ENCODE data around the gene ARMC9. TPM values are rescaled to one million over a fixed set of nuclear protein-coding genes. Genes with fewer than 3 reads are reported as not detected.
"Not testable (repeated sequence)": the region's sequence is repeated elsewhere in the genome, so short reads cannot be mapped to it uniquely, and the experiment has no call there.

The ARMC9 gene
- polyA plus RNA-seq, 3 donors from 2014 or later, result 0.94 to 1.1 TPM; not detected in 1

- Mint-ChIP-seq H3K4me3 (no peak overlapping the region), H3K4me1 (no peaks in the 10 kb centered on the region), H3K36me3 (peaks cover 0 to 3% (median 0%) of the 10 kb centered on the region in 3 donors), H3K27me3 (ENCODE audit: low read depth in 3 of 3) (peaks cover 0 to 2% (median 2%) of the 10 kb centered on the region in 3 donors), H3K27ac (no peak overlapping the region), H3K9me3 (no peaks in the 10 kb centered on the region)
- no peak for DNase-seq
These were observed 47.9 kb downstream of the ARMC9 start for GRCh38 chr2:231246171-231246842.

DNA sequence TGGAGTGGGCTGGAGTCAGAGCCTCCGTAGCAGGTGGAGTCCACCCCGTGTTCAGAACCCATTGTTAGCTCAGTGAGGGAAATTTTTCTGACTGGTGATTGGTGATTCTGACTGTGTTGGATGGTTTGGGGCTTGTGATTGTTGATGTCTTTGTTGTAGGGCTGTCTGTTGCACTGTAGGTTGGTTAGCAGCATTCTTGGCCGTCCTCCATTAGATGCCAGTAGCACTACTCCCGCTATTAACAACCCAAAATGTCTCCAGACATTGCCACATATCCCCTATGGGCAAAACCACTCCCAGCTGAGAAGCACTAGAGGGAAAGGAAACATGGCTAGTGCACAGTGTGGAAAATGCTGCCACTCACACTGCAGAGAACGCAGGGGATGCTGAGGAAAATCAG is 51.7 kb downstream of the ARMC9 start:
- H3K4me1 Mint-ChIP-seq, result no peaks in the 10 kb centered on the region
- H3K36me3 Mint-ChIP-seq, result peaks cover 0 to 3% (median 0%) of the 10 kb centered on the region in 3 donors
- H3K27me3 Mint-ChIP-seq (ENCODE audit: low read depth in 3 of 3), result peaks cover 2 to 3% (median 2%) of the 10 kb centered on the region in 3 donors
- H3K4me3 Mint-ChIP-seq, result no peak overlapping the region
- DNase-seq, result no peak
- H3K27ac Mint-ChIP-seq, result no peak overlapping the region
- H3K9me3 Mint-ChIP-seq, result no peaks in the 10 kb centered on the region

- DNase-seq, result no peak
- Mint-ChIP-seq H3K27me3 (ENCODE audit: low read depth in 3 of 3) (peaks cover 2 to 3% (median 2%) of the 10 kb centered on the region in 3 donors), H3K4me1 (no peaks in the 10 kb centered on the region), H3K4me3 (no peak overlapping the region), H3K27ac (peak overlapping the region in 2 of 6 donors; percentile 10 to 22), H3K9me3 (no peaks in the 10 kb centered on the region), H3K36me3 (peaks cover 0 to 3% (median 0%) of the 10 kb centered on the region in 3 donors)
These were observed 52.3 kb downstream of the ARMC9 start for GRCh38 chr2:231250698-231251097.

- H3K36me3 Mint-ChIP-seq; H3K4me1 Mint-ChIP-seq; H3K27me3 Mint-ChIP-seq (ENCODE audit: low read depth in 3 of 3); H3K4me3 Mint-ChIP-seq; H3K27ac Mint-ChIP-seq; H3K9me3 Mint-ChIP-seq; DNase-seq: not testable (repeated sequence)
These were observed 54.9 kb downstream of the ARMC9 start for GRCh38 chr2:231253292-231253691.

DNA sequence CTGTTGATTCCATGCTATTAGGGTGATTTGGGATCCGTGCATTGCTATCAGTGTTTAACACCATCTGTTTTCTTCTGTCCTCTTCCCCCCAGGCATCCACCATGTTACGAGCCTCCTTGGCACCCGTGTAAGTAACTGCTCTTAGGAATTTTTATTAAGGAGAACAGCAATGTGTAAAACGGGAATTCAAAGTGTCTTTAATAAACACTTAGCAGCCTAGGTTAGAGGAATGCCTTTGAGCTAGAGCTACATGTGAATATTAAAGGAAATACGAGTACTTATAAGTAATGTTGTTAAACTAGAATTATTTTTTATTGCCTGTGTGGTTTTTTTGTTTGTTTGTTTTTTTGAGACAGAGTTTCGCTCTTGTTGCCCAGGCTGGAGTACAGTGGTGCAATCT is 58.1 kb downstream of the ARMC9 start:
- Mint-ChIP-seq H3K9me3 (no peaks in the 10 kb centered on the region), H3K4me3 (no peak overlapping the region), H3K4me1 (no peaks in the 10 kb centered on the region), H3K36me3 (no peaks in the 10 kb centered on the region), H3K27ac (no peak overlapping the region), H3K27me3 (ENCODE audit: low read depth in 3 of 3) (peaks cover 0 to 5% (median 2%) of the 10 kb centered on the region in 3 donors)
- no peak for DNase-seq

- no peaks in the 10 kb centered on the region for H3K36me3 Mint-ChIP-seq
- peaks cover 0 to 5% (median 2%) of the 10 kb centered on the region in 3 donors for H3K27me3 Mint-ChIP-seq (ENCODE audit: low read depth in 3 of 3)
- H3K9me3 Mint-ChIP-seq, result no peaks in the 10 kb centered on the region
- no peak for DNase-seq
- no peaks in the 10 kb centered on the region for H3K4me1 Mint-ChIP-seq
- H3K4me3 Mint-ChIP-seq, result no peak overlapping the region
- no peak overlapping the region for H3K27ac Mint-ChIP-seq
These were observed 59.3 kb downstream of the ARMC9 start for GRCh38 chr2:231257763-231258162.

- no peak for DNase-seq
- H3K9me3 Mint-ChIP-seq, result no peaks in the 10 kb centered on the region
- no peaks in the 10 kb centered on the region for H3K4me1 Mint-ChIP-seq
- H3K36me3 Mint-ChIP-seq, result no peaks in the 10 kb centered on the region
- H3K4me3 Mint-ChIP-seq, result no peak overlapping the region
- H3K27me3 Mint-ChIP-seq (ENCODE audit: low read depth in 3 of 3), result peaks cover 0 to 5% (median 2%) of the 10 kb centered on the region in 3 donors
- H3K27ac Mint-ChIP-seq, result no peak overlapping the region
These were observed 60.3 kb downstream of the ARMC9 start for GRCh38 chr2:231258701-231259100.

GRCh38 chr2:231259104-231259503 is 60.7 kb downstream of the ARMC9 start:
- no peaks in the 10 kb centered on the region for H3K36me3 Mint-ChIP-seq
- no peaks in the 10 kb centered on the region for H3K4me1 Mint-ChIP-seq
- H3K9me3 Mint-ChIP-seq, result no peaks in the 10 kb centered on the region
- no peak overlapping the region for H3K27ac Mint-ChIP-seq
- no peak overlapping the region for H3K4me3 Mint-ChIP-seq
- peaks cover 0 to 5% (median 2%) of the 10 kb centered on the region in 3 donors for H3K27me3 Mint-ChIP-seq (ENCODE audit: low read depth in 3 of 3)
- no peak for DNase-seq

DNA sequence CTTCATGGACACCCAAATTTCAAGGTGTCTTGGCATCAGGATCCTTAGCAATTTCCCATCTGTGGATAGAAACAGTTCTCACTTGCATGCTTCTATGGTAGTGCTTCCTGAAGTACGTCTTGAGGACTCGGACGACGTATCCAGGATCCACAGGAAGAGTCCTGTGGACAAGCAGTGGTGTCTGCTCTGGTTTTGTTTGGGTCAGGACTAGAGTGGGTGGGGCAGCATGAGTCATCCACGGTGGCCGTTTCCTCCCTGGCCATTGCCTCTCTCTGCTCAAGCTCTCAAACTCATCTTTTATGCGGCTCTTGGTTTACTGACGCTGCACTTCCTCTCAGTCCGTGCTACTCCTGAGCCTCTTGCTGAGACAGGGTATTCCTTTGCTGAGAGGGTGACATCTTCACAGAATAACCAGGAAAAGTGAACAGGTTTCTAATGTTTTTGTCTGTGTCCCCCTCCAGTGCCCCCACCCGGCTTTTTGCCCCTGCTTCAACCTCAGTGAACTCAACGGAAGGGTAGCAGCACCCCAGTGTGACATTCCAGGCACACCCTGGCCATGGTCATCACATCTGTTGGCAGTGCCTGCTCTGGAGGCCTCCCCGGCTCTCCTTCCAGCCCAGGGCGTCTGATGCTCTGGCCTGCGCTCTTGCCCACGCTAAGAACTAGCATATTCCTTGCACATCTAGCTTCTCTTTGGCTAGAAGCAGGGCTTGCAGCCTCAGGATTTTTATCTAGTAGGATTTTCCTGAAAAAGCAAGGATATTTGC is 62.2 kb downstream of the ARMC9 start:
- no peaks in the 10 kb centered on the region for H3K4me1 Mint-ChIP-seq
- no peaks in the 10 kb centered on the region for H3K36me3 Mint-ChIP-seq
- H3K4me3 Mint-ChIP-seq, result no peak overlapping the region
- no peak for DNase-seq
- no peak overlapping the region for H3K27ac Mint-ChIP-seq
- peaks cover 0 to 3% (median 0%) of the 10 kb centered on the region in 3 donors for H3K27me3 Mint-ChIP-seq (ENCODE audit: low read depth in 3 of 3)
- H3K9me3 Mint-ChIP-seq, result no peaks in the 10 kb centered on the region

DNA sequence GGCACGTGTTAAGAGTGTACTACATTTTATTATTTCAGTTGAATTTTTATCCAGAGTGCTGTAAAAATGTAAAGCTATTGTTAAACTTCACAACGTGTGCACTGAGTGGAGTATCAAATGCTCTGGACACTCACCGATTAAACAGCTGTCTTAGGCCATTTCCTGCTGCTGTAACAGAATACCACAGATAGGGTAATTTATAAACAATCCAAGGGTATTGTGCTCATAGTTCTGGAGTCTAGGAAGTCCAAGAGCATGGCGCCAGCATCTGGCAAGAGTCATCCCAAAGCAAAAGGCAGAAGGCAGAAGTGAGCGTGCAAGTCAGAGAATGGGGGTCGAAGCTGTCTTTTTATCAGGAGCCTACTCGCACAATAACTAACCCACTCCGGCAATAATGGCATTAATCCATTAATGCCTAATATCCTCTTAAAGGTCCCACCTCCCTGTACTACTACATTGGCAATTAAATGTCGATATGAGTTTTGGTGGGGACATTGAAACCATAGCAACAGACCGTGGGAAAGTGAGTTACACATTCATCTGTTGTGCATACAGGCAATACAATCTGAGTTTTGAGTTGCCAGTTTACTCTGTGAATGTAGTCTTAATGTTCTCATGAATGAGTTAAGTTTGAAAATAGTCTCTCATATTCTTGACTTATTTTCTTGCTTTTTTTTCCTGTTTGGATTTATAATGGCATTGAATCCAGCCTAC is 64.8 kb downstream of the ARMC9 start:
- Mint-ChIP-seq H3K36me3 (no peaks in the 10 kb centered on the region), H3K4me1 (no peaks in the 10 kb centered on the region), H3K9me3 (no peaks in the 10 kb centered on the region), H3K4me3 (no peak overlapping the region), H3K27ac (no peak overlapping the region), H3K27me3 (ENCODE audit: low read depth in 3 of 3) (no peaks in the 10 kb centered on the region)
- DNase-seq, result no peak

DNA sequence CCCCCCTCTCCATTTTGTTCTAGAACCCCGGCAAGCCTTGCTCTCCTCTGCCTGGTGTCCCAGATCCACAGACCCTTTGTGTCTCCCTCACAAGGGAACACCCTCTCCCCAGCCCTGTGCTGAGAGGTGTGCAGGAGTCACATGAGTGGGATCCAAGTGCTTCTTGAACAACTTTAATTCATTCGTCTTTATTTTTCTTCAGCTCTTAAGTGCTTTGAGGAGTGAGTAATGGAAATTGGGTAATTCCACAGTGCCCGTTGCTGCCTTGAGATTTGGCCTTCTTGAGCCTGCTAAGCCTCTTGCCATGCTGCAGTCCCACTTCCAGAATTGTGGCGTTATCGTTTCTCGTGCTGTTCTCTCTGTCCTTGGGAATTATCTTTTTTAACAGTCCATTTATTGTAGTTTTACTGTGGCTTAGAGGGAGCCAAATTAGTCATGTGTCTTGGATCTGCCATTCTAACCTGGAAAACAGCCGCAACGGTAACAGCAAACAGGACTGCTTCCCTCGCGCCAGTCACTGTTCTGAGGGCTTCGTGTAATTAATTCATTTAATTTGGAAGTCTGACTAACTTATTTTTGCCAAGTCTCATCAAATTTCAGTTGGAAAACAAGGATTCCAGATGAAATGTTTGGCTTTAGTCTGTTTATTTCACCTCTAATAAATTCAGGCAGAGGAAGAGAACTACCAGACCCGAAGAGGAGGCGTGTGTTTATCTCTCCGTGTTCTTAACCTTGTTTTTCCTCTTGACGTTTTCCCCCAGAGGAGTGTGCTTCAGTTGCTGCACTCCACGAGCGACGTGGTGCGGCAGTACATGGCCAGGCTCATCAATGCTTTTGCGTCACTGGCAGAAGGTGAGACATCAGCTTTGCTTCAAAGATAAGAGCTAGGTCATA is 72.0 kb downstream of the ARMC9 start:
- no peak for DNase-seq
- Mint-ChIP-seq H3K4me1 (no peaks in the 10 kb centered on the region), H3K27ac (no peak overlapping the region), H3K27me3 (ENCODE audit: low read depth in 3 of 3) (no peaks in the 10 kb centered on the region), H3K9me3 (no peaks in the 10 kb centered on the region), H3K4me3 (no peak overlapping the region), H3K36me3 (no peaks in the 10 kb centered on the region)

DNA sequence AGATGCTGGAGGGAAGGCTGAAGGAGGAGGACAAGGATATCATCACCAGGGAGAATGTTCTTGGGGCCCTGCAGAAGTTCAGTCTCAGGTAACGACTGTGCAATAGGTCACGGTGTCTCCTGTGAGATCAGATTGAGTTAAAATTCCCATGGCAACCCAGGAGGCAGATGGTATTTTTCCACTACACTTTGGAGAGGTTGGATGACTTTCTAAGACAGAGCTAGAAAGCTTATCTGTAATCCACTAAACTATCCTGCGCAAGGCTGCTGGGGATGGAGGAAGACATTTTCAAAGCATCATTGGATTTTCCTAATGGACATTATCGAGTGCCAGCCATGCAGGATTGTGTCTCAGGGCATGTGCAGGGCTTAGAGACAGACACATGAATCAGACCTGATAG is 74.6 kb downstream of the ARMC9 start:
- Mint-ChIP-seq H3K4me1 (no peaks in the 10 kb centered on the region), H3K9me3 (no peaks in the 10 kb centered on the region), H3K27me3 (ENCODE audit: low read depth in 3 of 3) (no peaks in the 10 kb centered on the region), H3K27ac (no peak overlapping the region), H3K4me3 (no peak overlapping the region), H3K36me3 (no peaks in the 10 kb centered on the region)
- DNase-seq, result no peak

- DNase-seq, result no peak
- H3K36me3 Mint-ChIP-seq, result no peaks in the 10 kb centered on the region
- no peaks in the 10 kb centered on the region for H3K9me3 Mint-ChIP-seq
- no peak overlapping the region for H3K27ac Mint-ChIP-seq
- peaks cover 0 to 2% (median 1%) of the 10 kb centered on the region in 3 donors for H3K27me3 Mint-ChIP-seq (ENCODE audit: low read depth in 3 of 3)
- H3K4me3 Mint-ChIP-seq, result no peak overlapping the region
- no peaks in the 10 kb centered on the region for H3K4me1 Mint-ChIP-seq
These were observed 78.6 kb downstream of the ARMC9 start for GRCh38 chr2:231276987-231277386.

Data from immature natural killer cell (primary cell).